Psoas muscle (tissue), 8 donors: ENCODE data around the gene NEDD9. TPM values are rescaled to one million over a fixed set of nuclear protein-coding genes. Genes with fewer than 3 reads are reported as not detected.

Experiments used
- ATAC-seq, 4 donors: fragments of 200-7000 bp; cut with Tn5 transposase; one replicate each; pipeline ENCODE4 v1.9.1; 2020; ENCODE audit warnings: moderate library complexity in 3 of 4, mild to moderate bottlenecking in 2 of 4
- DNase-seq, 2 donors: peaks; one replicate each; pipeline ENCODE4 v3.0.0-alpha.2; 2020
- H3K27ac ChIP-seq: fragments of 200-600 bp; one replicate; pipeline ENCODE4 v1.8.0; 2022
- H3K27me3 ChIP-seq, 3 donors: fragments of 200-600 bp in 1 of 3; one replicate each; pipeline versions ENCODE4 v1.6.1 to v1.8.0; 2013 to 2022; ENCODE audit warnings: low read length in 2 of 3, mild to moderate bottlenecking in 2 of 3, moderate library complexity in 1 of 3; ENCODE audit not compliant: insufficient read depth in 3 of 3
- H3K36me3 ChIP-seq, 2 donors: fragments of 200-600 bp in 1 of 2; one replicate each; pipeline versions ENCODE4 v1.6.1 to v1.8.0; 2013 to 2022; ENCODE audit warnings: low read depth in 1 of 2, mild to moderate bottlenecking in 1 of 2, moderate library complexity in 1 of 2; ENCODE audit not compliant: insufficient read depth in 1 of 2
- H3K4me1 ChIP-seq: fragments of 200-600 bp; one replicate; pipeline ENCODE4 v1.8.0; 2022
- H3K4me3 ChIP-seq: fragments of 200-600 bp; one replicate; pipeline ENCODE4 v1.8.0; 2022; ENCODE audit warnings: mild to moderate bottlenecking
- H3K9me3 ChIP-seq: fragments of 200-600 bp; one replicate; pipeline ENCODE4 v1.8.0; 2022
- CTCF ChIP-seq: fragments of 200-600 bp; IDR thresholded peaks from one replicate; pipeline ENCODE4 v1.8.0; 2022; ENCODE audit warnings: antibody characterized with exemption
- whole genome bisulfite sequencing, 3 donors: extraction: QIAGEN DNeasy Blood & Tissue Kit; methylation state at CpG; one replicate each; pipeline versions ENCODE4 v1.1.6 to v1.1.7; 2013; 5-methylcytosine and 5-hydroxymethylcytosine counted together
- intact Hi-C, 2 donors: fragments of 100-400 bp; cut with DNase I; formaldehyde crosslinking; loops; one replicate each; pipeline versions ENCODE4 v1.11.0 to v1.14.2; 2022
- polyA plus RNA-seq, 3 donors: library from polyadenylated mRNA; stranded (reverse); fragments of 200-250 nt; gene quantifications; one replicate each; pipeline ENCODE4 v1.2.3, GENCODE V29; 2013
- total RNA-seq, 4 donors: library from RNA; stranded (reverse); fragmentation: NEBNext Ultra II Directional in 2 of 4; extraction: Animal tissue kit (Norgen Biotek cat#: 25700) in 2 of 4; gene quantifications; one replicate each; pipeline versions ENCODE4 v1.2.1 to v1.2.4, GENCODE V29; 2021 to 2023
- donor health status: healthy with polysubstance abuse.
- donor health status: DM: no; HTN: no; CAD: no; lungs with moderate emphysema.
- donor health status: Bipolar disorder and iron deficiency.
- donor health status: healthy.
- donor health status: DM: yes; HTN: yes; CAD: no.
- donor health status: DM: no; HTN: no; CAD: no.
- donor health status: DM: no; HTN: no; CAD: no.
- donor health status: DM: yes; HTN: yes; CAD: no.

Gene NEDD9
- total and polyA plus RNA-seq, 7 donors, result 9.0 to 15.7 (median 11.2) TPM

- Histone ChIP-seq H3K4me1 (no peaks in the 10 kb centered on the region), H3K36me3 (no peaks in the 10 kb centered on the region), H3K27ac (no peak overlapping the region), H3K27me3 (no peaks in the 10 kb centered on the region), H3K4me3 (no peak overlapping the region), H3K9me3 (no peaks in the 10 kb centered on the region)
- DNase-seq, result no peak
- no peak for TF ChIP-seq CTCF
- no peak for ATAC-seq
- WGBS, 3 donors, result 95 to 97% (median 95%) methylated on average over 13 of the region's 13 CpGs
- intact Hi-C loops, result loop anchor here (2.0 to 10.0 kb wide), 2 partner anchors 323 to 325 kb away; no protein-coding TSS in a partner anchor
Measured at GRCh38 chr6:11171952-11172351, 60.5 kb downstream of the NEDD9 start.

- Histone ChIP-seq H3K36me3 (no peaks in the 10 kb centered on the region), H3K27me3 (no peaks in the 10 kb centered on the region), H3K27ac (no peak overlapping the region), H3K9me3 (no peaks in the 10 kb centered on the region), H3K4me1 (no peaks in the 10 kb centered on the region), H3K4me3 (no peak overlapping the region)
- ATAC-seq, result no peak
- intact Hi-C loops, result no loop called here
- WGBS, 3 donors, result 62 to 70% (median 65%) methylated on average over 7 of the region's 7 CpGs
- no peak for TF ChIP-seq CTCF
- no peak for DNase-seq
Measured at GRCh38 chr6:11168091-11168635, 64.3 kb downstream of the NEDD9 start.

GRCh38 chr6:11166948-11167347 is 65.5 kb downstream of the NEDD9 start:
- no peaks in the 10 kb centered on the region for H3K36me3 ChIP-seq
- no peaks in the 10 kb centered on the region for H3K27me3 ChIP-seq
- intact Hi-C loops, result no loop called here
- ATAC-seq (no peak), DNase-seq (no peak)
- no peak for TF ChIP-seq CTCF
- no peaks in the 10 kb centered on the region for H3K4me1 ChIP-seq
- H3K9me3 ChIP-seq, result no peaks in the 10 kb centered on the region
- 24 to 60% (median 37%) methylated on average over 4 of the region's 4 CpGs for WGBS, 3 donors
- H3K4me3 ChIP-seq, result no peak overlapping the region
- no peak overlapping the region for H3K27ac ChIP-seq

- ATAC-seq, result no peak
- no peak for DNase-seq
- TF ChIP-seq CTCF, result no peak
- intact Hi-C loops, result no loop called here
- no peaks in the 10 kb centered on the region for H3K4me1 ChIP-seq
- H3K27ac ChIP-seq, result no peak overlapping the region
- 87 to 89% (median 88%) methylated on average over 20 of the region's 20 CpGs for WGBS, 3 donors
- no peaks in the 10 kb centered on the region for H3K27me3 ChIP-seq
- H3K9me3 ChIP-seq, result no peaks in the 10 kb centered on the region
- no peak overlapping the region for H3K4me3 ChIP-seq
- H3K36me3 ChIP-seq, result no peaks in the 10 kb centered on the region
Measured at GRCh38 chr6:11164717-11165646, 67.5 kb downstream of the NEDD9 start.
